HG03457 (cell line): ENCODE measurements around the gene CCNY.
"Not testable (repeated sequence)": the region's sequence is repeated elsewhere in the genome, so short reads cannot be mapped to it uniquely, and the experiment has no call there.

Experiments used
- ATAC-seq: cut with Tn5 transposase; IDR thresholded peaks from one replicate; pipeline ENCODE4 v1.9.1; 2021; ENCODE audit warnings: moderate number of reproducible peaks; ENCODE audit not compliant: unreplicated experiment

Gene CCNY

GRCh38 chr10:35506741-35507140, 170.4 kb downstream of the CCNY start:
- no peak for ATAC-seq

- ATAC-seq, result no peak
Measured at GRCh38 chr10:35507519-35508109, 171.3 kb downstream of the CCNY start.

- ATAC-seq, result no peak
Measured at GRCh38 chr10:35508647-35509046, 172.3 kb downstream of the CCNY start.

- ATAC-seq, result no peak
Measured at GRCh38 chr10:35510891-35511290, 174.6 kb downstream of the CCNY start.

- no peak for ATAC-seq
Measured at GRCh38 chr10:35511647-35512046, 175.3 kb downstream of the CCNY start.

- no peak for ATAC-seq
Measured at GRCh38 chr10:35516102-35516670, 179.9 kb downstream of the CCNY start.

GRCh38 chr10:35517431-35518181, 181.3 kb downstream of the CCNY start:
- ATAC-seq, result no peak

GRCh38 chr10:35518187-35518586, 181.9 kb downstream of the CCNY start:
- ATAC-seq, result not testable (repeated sequence)

GRCh38 chr10:35520996-35521395, 184.7 kb downstream of the CCNY start:
- ATAC-seq, result no peak

GRCh38 chr10:35523670-35524225, 187.4 kb downstream of the CCNY start:
- no peak for ATAC-seq

GRCh38 chr10:35526746-35527145, 190.4 kb downstream of the CCNY start:
- no peak for ATAC-seq

GRCh38 chr10:35532141-35532540, 195.8 kb downstream of the CCNY start:
- no peak for ATAC-seq

- ATAC-seq, result no peak
Measured at GRCh38 chr10:35533565-35533964, 197.3 kb downstream of the CCNY start.

GRCh38 chr10:35535136-35535535, 198.8 kb downstream of the CCNY start:
- no peak for ATAC-seq

GRCh38 chr10:35536789-35537188, 200.5 kb downstream of the CCNY start:
- ATAC-seq, result no peak

GRCh38 chr10:35537925-35538324, 201.6 kb downstream of the CCNY start:
- ATAC-seq, result not testable (repeated sequence)

- no peak for ATAC-seq
Measured at GRCh38 chr10:35540296-35541164, 204.2 kb downstream of the CCNY start.

- ATAC-seq, result no peak
Measured at GRCh38 chr10:35541720-35542119, 205.4 kb downstream of the CCNY start.

GRCh38 chr10:35542303-35542702, 206.0 kb downstream of the CCNY start:
- no peak for ATAC-seq

GRCh38 chr10:35545079-35545657, 208.9 kb downstream of the CCNY start:
- ATAC-seq, result no peak
